ENCODE measurements around the gene RHCE.
"Not testable (repeated sequence)": the region's sequence is repeated elsewhere in the genome, so short reads cannot be mapped to it uniquely, and the experiment has no call there.

Gene RHCE

GRCh38 chr1:25420715-25421114 is at the start of gene RHCE:
Gene RHCE (minus strand): TSS chr1:25420825. CDS start chr1:25420786, 39 bp downstream.
- DNase-seq: not testable (repeated sequence)

DNA sequence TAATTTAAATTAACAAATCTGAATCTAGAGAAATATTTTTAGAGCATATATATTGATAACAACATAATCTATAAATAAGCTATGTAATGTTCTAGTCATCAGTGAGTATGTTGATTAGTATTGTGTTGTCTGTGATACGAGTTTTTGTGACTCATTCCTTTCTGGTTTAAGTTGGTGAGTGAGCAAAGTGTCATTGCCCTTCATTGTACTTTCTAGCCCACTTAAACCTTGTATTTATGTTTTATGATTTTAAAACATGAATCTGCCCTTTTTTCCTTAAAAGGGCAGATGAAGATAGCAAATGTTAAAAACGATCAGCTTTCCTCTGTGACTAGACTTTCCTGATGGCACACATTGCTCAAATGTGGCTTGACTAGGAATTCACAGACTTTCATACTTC is 48.6 kb upstream of the RHCE start:
- DNase-seq: no peak

- no peak for DNase-seq
Measured at GRCh38 chr1:25468033-25468432, 47.4 kb upstream of the RHCE start.

GRCh38 chr1:25467616-25468015 is 47.0 kb upstream of the RHCE start:
- no peak for DNase-seq

DNA sequence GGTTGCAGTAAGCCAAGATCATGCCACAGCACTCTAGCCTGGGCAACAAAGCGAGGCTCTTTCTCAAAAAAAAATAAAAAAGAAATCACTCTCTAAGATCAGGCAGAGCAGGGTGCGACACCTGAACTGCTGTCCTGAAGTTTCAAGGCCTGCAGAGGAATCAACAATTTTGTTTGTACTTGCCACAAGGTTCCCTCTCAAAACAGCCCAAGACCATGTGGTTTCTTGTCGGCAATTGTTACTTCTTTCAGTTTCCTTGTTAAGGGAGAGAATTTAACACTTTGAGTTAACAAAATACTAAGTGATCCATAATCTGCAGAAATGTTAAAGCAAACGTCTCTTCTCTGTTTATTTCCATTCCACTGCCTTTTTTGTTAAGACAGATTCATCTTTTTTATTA is 46.6 kb upstream of the RHCE start:
- DNase-seq: no peak

GRCh38 chr1:25462732-25463131 is 42.1 kb upstream of the RHCE start:
- DNase-seq: no peak

GRCh38 chr1:25461849-25462248 is 41.2 kb upstream of the RHCE start:
- DNase-seq: no peak

GRCh38 chr1:25460816-25461215 is 40.2 kb upstream of the RHCE start:
- not testable (repeated sequence) for DNase-seq

GRCh38 chr1:25460020-25460419 is 39.4 kb upstream of the RHCE start:
- no peak for DNase-seq

DNA sequence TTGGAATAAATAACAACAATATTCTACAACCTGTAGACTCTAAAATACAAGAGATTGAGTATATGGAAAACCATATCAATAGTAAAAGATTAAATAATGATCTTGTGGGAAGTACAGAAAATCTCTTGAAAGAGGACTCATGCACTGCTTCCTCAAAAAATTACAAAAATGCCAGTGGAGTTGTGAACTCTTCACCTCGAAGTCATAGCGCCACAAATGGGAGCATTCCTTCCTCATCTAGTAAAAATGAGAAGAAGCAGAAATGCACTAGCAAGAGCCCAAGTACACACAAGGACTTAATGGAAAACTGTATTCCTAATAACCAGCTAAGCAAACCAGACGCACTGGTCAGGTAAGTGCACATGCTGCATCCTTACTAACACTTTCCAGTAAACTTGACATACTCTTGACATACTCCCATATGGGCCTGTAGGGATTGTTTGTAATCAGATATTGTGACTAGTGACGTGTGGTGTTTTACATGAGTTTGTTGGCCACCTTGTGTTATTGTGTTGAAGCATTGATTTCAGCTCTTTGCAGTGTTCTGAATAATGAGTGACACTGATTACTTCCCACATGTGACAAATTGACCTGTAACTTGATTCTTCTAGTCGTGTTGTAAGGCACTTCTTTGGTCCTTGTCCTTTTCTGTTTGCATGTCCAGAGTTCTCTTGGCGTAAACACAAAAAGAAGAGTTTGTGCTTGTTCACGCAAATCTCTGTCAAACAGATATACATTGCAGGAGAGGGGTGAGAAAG is 38.1 kb upstream of the RHCE start:
- DNase-seq: no peak

- DNase-seq: no peak
Measured at GRCh38 chr1:25456502-25456901, 35.9 kb upstream of the RHCE start.

- no peak for DNase-seq
Measured at GRCh38 chr1:25451908-25452307, 31.3 kb upstream of the RHCE start.

DNA sequence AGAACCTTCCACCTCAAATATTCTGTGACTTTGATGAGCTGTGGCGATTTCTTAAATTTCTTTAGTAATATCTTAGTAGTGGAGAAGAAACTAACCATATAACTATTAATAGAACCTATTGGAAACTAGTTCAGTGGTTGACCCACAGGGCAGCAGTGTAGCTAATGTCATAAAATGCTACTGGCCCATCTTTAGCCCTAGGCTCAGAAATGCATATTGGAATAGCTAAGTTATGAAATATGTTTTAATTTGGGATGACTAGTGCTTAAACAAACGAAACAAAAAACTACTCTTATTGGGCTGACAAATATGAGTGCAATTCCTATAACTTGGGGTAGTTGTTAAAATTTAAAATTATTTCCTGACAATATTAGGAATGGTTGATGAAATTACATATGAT is 30.3 kb upstream of the RHCE start:
- DNase-seq: no peak

DNA sequence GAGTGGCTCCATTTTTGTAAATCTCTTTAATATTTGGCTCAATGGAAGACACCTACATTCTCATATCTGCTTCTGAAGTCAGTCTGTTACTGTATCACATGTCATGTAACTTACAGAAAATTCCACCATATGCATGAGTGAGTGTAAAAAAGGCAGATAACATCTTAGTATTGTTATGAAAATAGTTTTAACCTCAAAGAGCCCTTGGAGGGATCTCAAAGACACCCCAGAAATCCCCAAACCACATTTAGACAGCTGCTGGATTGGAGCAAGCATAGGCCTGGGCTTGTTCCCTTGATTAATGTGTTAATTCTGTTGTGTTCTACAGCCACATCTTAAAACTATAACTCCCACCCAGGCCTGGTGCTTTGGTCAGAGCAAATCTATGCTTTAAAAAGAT is 26.9 kb upstream of the RHCE start:
- no peak for DNase-seq

DNA sequence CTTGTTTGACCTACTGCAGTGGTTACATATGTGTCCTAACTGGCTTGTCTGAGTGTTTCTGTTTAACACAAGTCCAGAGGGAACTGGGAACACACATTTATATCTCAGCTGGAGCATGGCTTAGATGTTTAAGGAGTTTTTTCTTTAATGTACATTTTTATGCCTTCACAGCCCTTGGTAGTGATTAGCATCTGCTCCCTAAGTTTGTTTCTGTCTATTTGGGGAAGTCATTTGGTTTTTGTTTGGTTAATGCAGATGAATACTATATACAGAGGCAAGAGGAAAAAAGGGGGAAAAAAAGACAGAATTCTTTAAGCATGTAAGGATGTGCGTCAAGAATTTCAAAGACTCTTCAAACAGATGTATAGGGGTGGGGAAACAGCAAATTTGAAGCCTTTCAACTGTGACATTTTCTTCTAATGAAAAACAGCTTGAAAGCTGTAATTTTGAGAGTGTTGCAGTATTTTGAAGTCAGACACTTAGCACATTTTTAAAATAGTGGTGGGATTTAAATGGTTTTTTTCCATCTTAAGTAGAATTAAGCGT is 25.4 kb upstream of the RHCE start:
- no peak for DNase-seq

DNA sequence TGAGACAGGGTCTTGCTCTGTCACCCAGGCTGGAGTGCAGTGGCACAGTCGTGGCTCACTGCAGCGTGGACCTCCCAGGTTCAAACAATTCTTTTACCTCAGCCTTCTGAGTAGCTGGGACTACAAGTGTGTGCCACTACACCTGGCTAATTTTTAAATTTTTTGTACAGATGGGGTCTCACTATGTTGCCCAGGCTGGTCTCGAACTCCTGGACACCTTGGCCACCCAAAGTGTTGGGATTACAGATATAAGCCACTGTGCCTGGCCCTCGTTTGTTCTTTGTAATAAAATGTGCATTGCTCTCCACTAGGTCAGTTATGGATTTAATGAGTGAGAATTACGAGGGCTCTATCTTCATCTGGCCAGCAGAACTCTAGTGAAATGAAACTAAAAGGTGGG is 24.0 kb upstream of the RHCE start:
- DNase-seq: not testable (repeated sequence)

GRCh38 chr1:25443030-25443699 is 22.5 kb upstream of the RHCE start:
- DNase-seq: no peak

- no peak for DNase-seq
Measured at GRCh38 chr1:25442178-25442577, 21.6 kb upstream of the RHCE start.

GRCh38 chr1:25439287-25439686 is 18.7 kb upstream of the RHCE start:
- DNase-seq: no peak

DNA sequence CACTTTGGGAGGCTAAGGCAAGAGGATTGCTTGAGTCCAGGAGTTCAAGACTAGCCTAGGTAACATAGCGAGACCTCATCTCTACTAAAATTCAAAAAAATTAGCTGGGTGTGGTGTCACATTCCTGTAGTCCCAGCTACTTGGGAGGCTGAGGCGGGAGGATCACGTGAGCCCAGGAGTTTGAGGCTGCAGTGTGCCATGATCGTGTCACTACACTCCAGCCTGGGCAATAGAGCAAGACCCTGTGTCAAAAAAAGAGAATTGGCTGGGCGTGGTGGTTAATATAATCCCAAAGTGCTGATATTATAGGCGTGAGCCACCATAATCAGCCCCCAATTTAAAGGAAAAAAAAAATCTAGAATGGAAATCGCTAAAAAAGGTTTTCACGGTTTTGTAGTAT is 17.0 kb upstream of the RHCE start:
- no peak for DNase-seq

- DNase-seq: no peak
Measured at GRCh38 chr1:25435397-25436108, 14.9 kb upstream of the RHCE start.

DNA sequence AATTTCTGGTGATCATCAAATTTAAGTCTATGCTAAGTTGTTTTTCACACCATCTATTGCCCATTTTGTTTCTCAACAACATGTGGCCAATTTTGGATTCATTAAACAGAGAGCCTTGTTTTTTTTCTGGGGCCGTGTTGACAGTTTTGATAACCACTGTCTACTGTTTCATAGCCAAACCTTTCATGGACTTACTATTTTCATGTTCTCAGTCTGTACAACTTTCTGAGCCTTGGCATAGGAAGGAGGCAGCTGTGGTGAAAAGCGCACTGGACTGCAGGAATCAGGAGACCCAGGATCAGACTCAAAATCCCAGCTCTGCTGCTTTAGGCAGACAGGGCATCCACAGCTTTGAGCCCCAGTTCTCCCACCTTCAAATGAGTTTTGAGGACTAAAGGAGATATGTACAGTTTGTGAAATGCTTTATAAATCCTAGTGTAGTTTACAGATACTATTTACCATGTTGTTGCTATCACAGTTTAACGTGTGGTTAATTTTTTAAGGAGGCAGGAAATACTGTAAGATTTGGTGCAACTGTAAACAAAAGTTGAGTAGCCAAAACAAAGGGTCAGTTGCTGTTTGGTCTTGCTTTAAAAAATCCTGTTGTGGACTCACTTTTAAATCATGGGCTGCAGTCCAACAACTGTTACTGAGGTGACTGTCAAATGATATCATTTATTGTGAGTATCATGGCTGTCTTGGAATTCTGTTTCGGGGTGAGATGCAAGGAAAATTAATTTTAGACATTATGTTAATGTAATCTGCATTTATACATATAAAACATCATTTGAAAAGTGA is 13.0 kb upstream of the RHCE start:
- no peak for DNase-seq
